Measurements from ENCODE around the gene CCNL1. TPM values are rescaled to one million over a fixed set of nuclear protein-coding genes. Genes with fewer than 3 reads are reported as not detected.

Gene CCNL1
- total RNA-seq, 1 experiment from 2014 or later: 118 TPM

DNA sequence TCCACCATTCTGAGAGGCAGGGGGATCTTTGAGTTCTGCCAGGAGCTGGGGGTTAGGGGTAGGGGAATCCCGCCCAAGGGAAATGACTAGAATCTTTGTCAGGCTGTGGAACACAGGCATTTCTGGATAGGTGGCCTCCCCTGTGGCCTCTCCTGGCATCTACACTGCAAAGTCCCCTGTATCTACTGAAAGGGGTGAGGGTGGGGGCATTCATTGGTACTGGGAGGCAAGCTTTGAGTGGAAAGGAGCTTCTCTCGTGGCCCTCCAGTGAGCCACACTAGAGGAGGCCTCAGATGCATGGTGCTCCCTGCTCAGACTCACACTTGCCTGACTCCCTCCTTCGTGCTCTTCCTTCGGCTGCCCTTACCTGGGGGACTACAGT lies 59.9 kb downstream of the CCNL1 start:
- POLR2A ChIA-PET: no interaction called here
- in situ Hi-C loops (cut with HindIII; ENCODE audit: low pct_unique_long_range_greater_than_20kb, low sequenced_read_pairs): no loop called here

DNA sequence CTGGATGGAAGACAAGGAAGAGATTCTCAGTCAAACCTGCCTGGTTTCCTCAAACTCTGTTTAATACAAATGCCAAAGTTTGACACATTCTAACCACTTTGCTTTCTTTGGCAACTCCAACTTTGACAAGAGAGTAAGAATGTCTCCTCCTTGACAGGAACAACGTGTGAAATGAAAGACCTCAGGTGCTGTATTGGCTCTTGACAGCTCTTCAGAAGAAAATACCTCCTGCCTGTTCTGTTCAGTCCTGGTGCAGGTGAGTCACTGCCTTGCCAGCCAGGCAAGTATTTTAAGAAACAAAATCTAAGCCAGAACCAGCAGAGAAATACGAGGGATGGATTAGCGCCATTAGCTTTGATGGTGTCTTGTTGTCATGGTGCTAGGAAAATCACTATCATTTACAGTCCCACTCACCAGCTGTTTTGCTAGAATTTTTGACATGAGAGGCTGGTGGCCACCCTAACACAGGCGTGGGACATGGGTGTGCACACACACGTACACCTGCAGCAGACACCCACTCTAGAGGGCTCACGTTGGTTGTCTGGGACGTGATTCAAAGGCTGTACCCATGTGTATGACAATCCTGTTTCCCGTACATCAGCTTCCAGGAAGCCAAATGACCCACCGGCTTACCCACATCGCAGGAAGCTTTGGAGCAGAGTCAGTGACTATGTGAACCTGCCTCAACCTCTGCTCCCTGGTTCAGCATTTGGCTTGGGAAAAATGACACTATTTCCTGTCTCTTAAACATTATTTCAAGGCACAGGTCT lies 60.4 kb downstream of the CCNL1 start:
- Histone ChIP-seq H3K4me1 (ENCODE audit: control insufficient read depth, insufficient read depth, low read length) (no peaks in the 10 kb centered on the region), H3K9me3 (ENCODE audit: control insufficient read depth, insufficient read depth, low read depth, low read length) (no peaks in the 10 kb centered on the region), H3K36me3 (ENCODE audit: control insufficient read depth, insufficient read depth, low read length) (no peaks in the 10 kb centered on the region), H3K27me3 (ENCODE audit: control insufficient read depth, insufficient read depth, low read length) (no peaks in the 10 kb centered on the region), H3K27ac (ENCODE audit: low read length) (no peak overlapping the region), H3K4me3 (ENCODE audit: low read depth in 2 of 2, low read length in 2 of 2) (no peak overlapping the region)
- intact Hi-C loops (cut with micrococcal nuclease; ENCODE audit: unreplicated experiment) (no loop called here), in situ Hi-C loops (cut with HindIII; ENCODE audit: low pct_unique_long_range_greater_than_20kb, low sequenced_read_pairs) (no loop called here)
- TF ChIP-seq, protein P1, sequence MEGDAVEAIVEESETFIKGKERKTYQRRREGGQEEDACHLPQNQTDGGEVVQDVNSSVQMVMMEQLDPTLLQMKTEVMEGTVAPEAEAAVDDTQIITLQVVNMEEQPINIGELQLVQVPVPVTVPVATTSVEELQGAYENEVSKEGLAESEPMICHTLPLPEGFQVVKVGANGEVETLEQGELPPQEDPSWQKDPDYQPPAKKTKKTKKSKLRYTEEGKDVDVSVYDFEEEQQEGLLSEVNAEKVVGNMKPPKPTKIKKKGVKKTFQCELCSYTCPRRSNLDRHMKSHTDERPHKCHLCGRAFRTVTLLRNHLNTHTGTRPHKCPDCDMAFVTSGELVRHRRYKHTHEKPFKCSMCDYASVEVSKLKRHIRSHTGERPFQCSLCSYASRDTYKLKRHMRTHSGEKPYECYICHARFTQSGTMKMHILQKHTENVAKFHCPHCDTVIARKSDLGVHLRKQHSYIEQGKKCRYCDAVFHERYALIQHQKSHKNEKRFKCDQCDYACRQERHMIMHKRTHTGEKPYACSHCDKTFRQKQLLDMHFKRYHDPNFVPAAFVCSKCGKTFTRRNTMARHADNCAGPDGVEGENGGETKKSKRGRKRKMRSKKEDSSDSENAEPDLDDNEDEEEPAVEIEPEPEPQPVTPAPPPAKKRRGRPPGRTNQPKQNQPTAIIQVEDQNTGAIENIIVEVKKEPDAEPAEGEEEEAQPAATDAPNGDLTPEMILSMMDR (IDR thresholded peaks at IDR 0.05): no peak
- TF ChIP-seq REST (IDR thresholded peaks at IDR 0.05; ENCODE audit: insufficient read depth in 1 of 2, low read depth in 2 of 2, low read length in 1 of 2) (no peak), SIN3A (IDR thresholded peaks at IDR 0.05; ENCODE audit: borderline replicate concordance, insufficient read depth, low read depth, low read length) (no peak), TCF7L2 (IDR thresholded peaks at IDR 0.05; ENCODE audit: low read depth, low read length) (no peak), POLR2AphosphoS5 (IDR thresholded peaks at IDR 0.05; ENCODE audit: low read depth, low read length) (no peak)
- DNase-seq (ENCODE audit: low read depth, low spot score) (no peak), ATAC-seq (no peak)
- no TSS peak for BruUV-seq (replicated peaks)
- ChIA-PET POLR2A (no interaction called here), CTCF (no interaction called here)

More for the DNA sequence above, 59.9 kb downstream of the CCNL1 start:
- Histone ChIP-seq H3K9me3 (ENCODE audit: control insufficient read depth, insufficient read depth, low read depth, low read length) (no peaks in the 10 kb centered on the region), H3K36me3 (ENCODE audit: control insufficient read depth, insufficient read depth, low read length) (no peaks in the 10 kb centered on the region), H3K4me3 (ENCODE audit: low read depth in 2 of 2, low read length in 2 of 2) (no peak overlapping the region), H3K27me3 (ENCODE audit: control insufficient read depth, insufficient read depth, low read length) (no peaks in the 10 kb centered on the region), H3K4me1 (ENCODE audit: control insufficient read depth, insufficient read depth, low read length) (no peaks in the 10 kb centered on the region), H3K27ac (ENCODE audit: low read length) (no peak overlapping the region)
- DNase-seq (ENCODE audit: low read depth, low spot score) (no peak), ATAC-seq (no peak)
- BruUV-seq (replicated peaks): no TSS peak
- intact Hi-C loops (cut with micrococcal nuclease; ENCODE audit: unreplicated experiment): no loop called here
- CTCF ChIA-PET: no interaction called here
- no peak for TF ChIP-seq REST (IDR thresholded peaks at IDR 0.05; ENCODE audit: insufficient read depth in 1 of 2, low read depth in 2 of 2, low read length in 1 of 2)
- no peak for TF ChIP-seq SIN3A (IDR thresholded peaks at IDR 0.05; ENCODE audit: borderline replicate concordance, insufficient read depth, low read depth, low read length)
- TF ChIP-seq, protein P1 (IDR thresholded peaks at IDR 0.05): no peak
- TF ChIP-seq TCF7L2 (IDR thresholded peaks at IDR 0.05; ENCODE audit: low read depth, low read length): no peak

Data from Panc1 (cell line).